MCF 10A (cell line): ENCODE measurements around the gene PHF21A. TPM values are rescaled to one million over a fixed set of nuclear protein-coding genes. Genes with fewer than 3 reads are reported as not detected.

Experiments
- BruUV-seq: library from RNA; stranded (reverse); fragments of 400-500 nt; replicated peaks from 2 replicates; lab custom pipeline; 2021; lab: Mats Ljungman, UMichigan
- CTCF ChIA-PET: fragments of 300-600 bp; sonication (Branson Sonifier 250); formaldehyde crosslinking; extraction: SDS; loops from one replicate; lab custom pipeline; 2021; ENCODE audit warnings: antibody characterized with exemption, inconsistent platforms; lab: Yijun Ruan, JAX
- POLR2A ChIA-PET: fragments of 300-600, 350-650 bp; sonication (Branson Sonifier 250); formaldehyde crosslinking; extraction: SDS; loops from one replicate; lab custom pipeline; 2020; ENCODE audit warnings: antibody characterized with exemption, inconsistent platforms; lab: Yijun Ruan, JAX
- DNase-seq: peaks from one replicate; pipeline ENCODE4 v3.0.0-alpha.2; 2018; ENCODE audit not compliant: unreplicated experiment
- H3K27ac Mint-ChIP-seq: one replicate; pipeline ENCODE4 v1.8.0; 2022; ENCODE audit warnings: mild to moderate bottlenecking, low read depth, mixed read lengths; ENCODE audit not compliant: unreplicated experiment
- H3K27me3 Mint-ChIP-seq: one replicate; pipeline ENCODE4 v1.8.0; 2022; ENCODE audit warnings: mixed read lengths; ENCODE audit not compliant: insufficient read depth, unreplicated experiment
- H3K36me3 Mint-ChIP-seq: one replicate; pipeline ENCODE4 v1.8.0; 2022; ENCODE audit warnings: mild to moderate bottlenecking, moderate library complexity, mixed read lengths; ENCODE audit not compliant: insufficient read depth, unreplicated experiment
- H3K4me1 Mint-ChIP-seq: one replicate; pipeline ENCODE4 v1.8.0; 2022; ENCODE audit warnings: mixed read lengths; ENCODE audit not compliant: insufficient read depth, unreplicated experiment
- H3K4me3 Mint-ChIP-seq: one replicate; pipeline ENCODE4 v1.8.0; 2022; ENCODE audit warnings: mild to moderate bottlenecking, moderate library complexity, mixed read lengths; ENCODE audit not compliant: unreplicated experiment
- H3K9me3 Mint-ChIP-seq: one replicate; pipeline ENCODE4 v1.8.0; 2022; ENCODE audit warnings: mixed read lengths; ENCODE audit not compliant: unreplicated experiment
- intact Hi-C: fragments of 100-400 bp; cut with micrococcal nuclease; formaldehyde crosslinking; loops from 2 replicates; pipeline ENCODE4 v1.14.1; 2022
- total RNA-seq: library from RNA; stranded (reverse); gene quantifications from 2 replicates; pipeline ENCODE4 v1.2.3, GENCODE V29; 2022
- TF ChIP-seq, protein P1 (sequence below): fragments of 200-600 bp; IDR thresholded peaks from one replicate; pipeline ENCODE4 v1.8.0; 2022; ENCODE audit warnings: antibody characterized with exemption, mild to moderate bottlenecking; ENCODE audit not compliant: unreplicated experiment

PHF21A gene
- total RNA-seq, 1 experiment from 2014 or later = 37.6 TPM

DNA sequence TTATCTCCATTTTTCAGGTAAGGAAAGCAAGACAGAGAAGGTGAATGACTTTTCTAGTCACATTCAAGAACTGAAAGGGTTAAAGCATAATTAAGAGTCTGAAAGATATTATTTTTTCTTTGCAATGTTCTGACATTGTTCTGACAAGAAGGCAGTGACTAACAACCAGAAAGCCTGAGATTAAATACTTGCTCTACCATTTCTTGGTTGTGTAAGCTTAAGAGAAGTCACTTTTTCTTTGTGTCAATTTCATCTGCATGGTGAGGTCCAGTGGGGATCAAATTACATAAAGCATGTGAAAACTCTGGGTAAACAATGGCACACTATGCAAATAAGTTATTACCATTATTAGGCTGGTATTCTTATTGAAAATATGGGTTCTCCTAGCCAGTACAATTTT is 73.7 kb downstream of the PHF21A start:
- H3K27ac Mint-ChIP-seq = no peak overlapping the region
- TF ChIP-seq, protein P1, sequence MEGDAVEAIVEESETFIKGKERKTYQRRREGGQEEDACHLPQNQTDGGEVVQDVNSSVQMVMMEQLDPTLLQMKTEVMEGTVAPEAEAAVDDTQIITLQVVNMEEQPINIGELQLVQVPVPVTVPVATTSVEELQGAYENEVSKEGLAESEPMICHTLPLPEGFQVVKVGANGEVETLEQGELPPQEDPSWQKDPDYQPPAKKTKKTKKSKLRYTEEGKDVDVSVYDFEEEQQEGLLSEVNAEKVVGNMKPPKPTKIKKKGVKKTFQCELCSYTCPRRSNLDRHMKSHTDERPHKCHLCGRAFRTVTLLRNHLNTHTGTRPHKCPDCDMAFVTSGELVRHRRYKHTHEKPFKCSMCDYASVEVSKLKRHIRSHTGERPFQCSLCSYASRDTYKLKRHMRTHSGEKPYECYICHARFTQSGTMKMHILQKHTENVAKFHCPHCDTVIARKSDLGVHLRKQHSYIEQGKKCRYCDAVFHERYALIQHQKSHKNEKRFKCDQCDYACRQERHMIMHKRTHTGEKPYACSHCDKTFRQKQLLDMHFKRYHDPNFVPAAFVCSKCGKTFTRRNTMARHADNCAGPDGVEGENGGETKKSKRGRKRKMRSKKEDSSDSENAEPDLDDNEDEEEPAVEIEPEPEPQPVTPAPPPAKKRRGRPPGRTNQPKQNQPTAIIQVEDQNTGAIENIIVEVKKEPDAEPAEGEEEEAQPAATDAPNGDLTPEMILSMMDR = no peak
- ChIA-PET POLR2A (interaction anchor here (1.5 kb wide), 1 partner anchor 14 kb away, joined by 3 read pairs; no protein-coding TSS in a partner anchor), CTCF (interaction anchor here (1.4 kb wide), 1 partner anchor 41 kb away, joined by 3 read pairs; no protein-coding TSS in a partner anchor)
- BruUV-seq = no TSS peak
- H3K9me3 Mint-ChIP-seq = no peaks in the 10 kb centered on the region
- peak; percentile 4 for DNase-seq
- no peak overlapping the region for H3K4me3 Mint-ChIP-seq
- no peaks in the 10 kb centered on the region for H3K27me3 Mint-ChIP-seq
- intact Hi-C loops = no loop called here
- peaks cover 10% of the 10 kb centered on the region for H3K36me3 Mint-ChIP-seq
- peaks cover 16% of the 10 kb centered on the region for H3K4me1 Mint-ChIP-seq

DNA sequence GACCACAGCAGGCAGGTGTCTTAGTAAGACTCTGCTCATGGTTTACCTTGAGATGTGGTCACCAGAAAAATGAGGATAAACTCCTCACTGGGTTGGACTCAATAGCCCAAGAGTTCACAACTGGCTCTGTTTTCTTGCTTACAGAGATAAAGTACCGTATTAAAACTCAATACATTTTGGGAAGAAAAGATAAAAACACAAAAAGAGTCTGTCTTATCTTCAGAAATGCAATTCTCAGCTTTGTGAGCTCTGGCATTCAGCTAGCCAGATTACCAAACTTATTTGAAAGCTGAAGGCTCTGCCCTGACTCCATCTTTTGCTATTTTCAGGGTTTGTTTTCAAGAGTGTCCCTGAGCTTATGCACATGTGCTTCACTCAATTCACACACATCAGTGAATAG is 75.4 kb downstream of the PHF21A start:
- no peak for DNase-seq
- H3K36me3 Mint-ChIP-seq = peaks cover 12% of the 10 kb centered on the region
- CTCF ChIA-PET = interaction anchor here (0.6 to 1.2 kb wide), 2 partner anchors 264 to 297 kb away, joined by 3 read pairs; no protein-coding TSS in a partner anchor
- H3K9me3 Mint-ChIP-seq = no peaks in the 10 kb centered on the region
- H3K27ac Mint-ChIP-seq = no peak overlapping the region
- POLR2A ChIA-PET = interaction anchor here (1.1 to 1.3 kb wide), 2 partner anchors 11 to 21 kb away, joined by 3 to 5 read pairs; no protein-coding TSS in a partner anchor
- peaks cover 18% of the 10 kb centered on the region for H3K4me1 Mint-ChIP-seq
- intact Hi-C loops = no loop called here
- TF ChIP-seq, protein P1 = no peak
- H3K4me3 Mint-ChIP-seq = no peak overlapping the region
- BruUV-seq = no TSS peak
- no peaks in the 10 kb centered on the region for H3K27me3 Mint-ChIP-seq

DNA sequence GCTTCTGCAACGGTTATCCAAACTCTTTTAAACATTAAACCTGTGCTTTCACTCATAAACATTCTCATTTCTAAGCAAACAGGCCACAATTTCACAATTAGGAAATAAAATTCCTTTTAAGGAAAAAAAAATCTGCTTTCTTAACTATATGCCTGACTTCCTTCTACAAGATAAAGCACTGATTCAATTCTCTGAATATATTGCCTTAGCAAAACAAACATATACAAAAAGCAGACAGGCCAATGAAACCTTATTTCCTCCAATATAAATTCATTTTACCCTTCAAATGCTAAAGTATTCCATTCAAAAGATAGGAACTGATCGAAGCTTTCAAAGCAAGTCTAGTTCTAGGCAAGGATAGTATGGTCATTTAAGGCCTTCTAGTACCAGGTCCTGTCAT is 76.7 kb downstream of the PHF21A start:
- ChIA-PET CTCF (interaction anchor here (1.2 kb wide), 1 partner anchor 9 kb away, joined by 4 read pairs; no protein-coding TSS in a partner anchor), POLR2A (interaction anchor here (1.2 kb wide), 1 partner anchor 14 kb away, joined by 3 read pairs; no protein-coding TSS in a partner anchor)
- Mint-ChIP-seq H3K27ac (no peak overlapping the region), H3K9me3 (no peaks in the 10 kb centered on the region), H3K27me3 (no peaks in the 10 kb centered on the region), H3K36me3 (peaks cover 6% of the 10 kb centered on the region), H3K4me3 (no peak overlapping the region), H3K4me1 (peaks cover 17% of the 10 kb centered on the region)
- no peak for DNase-seq
- no TSS peak for BruUV-seq
- TF ChIP-seq, protein P1 = no peak
- intact Hi-C loops = no loop called here

DNA sequence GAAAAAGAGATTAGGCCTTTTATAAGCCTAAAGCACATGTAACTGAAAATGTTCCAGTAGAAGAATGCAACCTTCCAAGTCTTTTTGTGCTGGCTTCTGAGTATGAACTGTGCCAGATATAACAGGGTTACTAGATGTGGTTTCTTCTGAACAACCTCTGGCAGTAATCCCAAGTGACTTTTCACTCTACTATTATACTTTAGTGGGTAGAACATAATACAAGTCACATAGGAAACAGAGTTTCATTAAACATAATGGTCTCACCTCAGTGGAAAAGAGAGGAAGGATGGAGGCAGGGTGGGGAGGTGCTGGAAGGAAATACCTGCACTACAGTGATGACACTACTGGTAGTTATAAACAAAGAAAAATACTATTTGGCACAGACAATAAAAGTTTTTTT is 81.3 kb downstream of the PHF21A start:
- TF ChIP-seq, protein P1 = no peak
- H3K4me3 Mint-ChIP-seq = no peak overlapping the region

More for the DNA sequence above, 81.3 kb downstream of the PHF21A start:
- CTCF ChIA-PET = interaction anchor here (1.1 kb wide), 1 partner anchor 75 kb away, joined by 5 read pairs; no protein-coding TSS in a partner anchor
- BruUV-seq = no TSS peak
- Mint-ChIP-seq H3K27me3 (no peaks in the 10 kb centered on the region), H3K9me3 (no peaks in the 10 kb centered on the region), H3K27ac (no peak overlapping the region), H3K36me3 (peaks cover 13% of the 10 kb centered on the region), H3K4me1 (peaks cover 18% of the 10 kb centered on the region)
- intact Hi-C loops = no loop called here
- no peak for DNase-seq
- POLR2A ChIA-PET = no interaction called here
